HG03103 (cell line): ENCODE measurements around the gene CRHBP.
"Not testable (repeated sequence)": the region's sequence is repeated elsewhere in the genome, so short reads cannot be mapped to it uniquely, and the experiment has no call there.

ENCODE experiments used
- ATAC-seq: cut with Tn5 transposase; IDR thresholded peaks from one replicate; pipeline ENCODE4 v1.9.1; 2021; ENCODE audit warnings: low read depth; ENCODE audit not compliant: unreplicated experiment

The CRHBP gene

GRCh38 chr5:76956033-76956432 is 3.2 kb downstream of the CRHBP start:
- no peak for ATAC-seq

GRCh38 chr5:76958991-76959767 is 6.3 kb downstream of the CRHBP start:
- ATAC-seq = no peak

- ATAC-seq = no peak
These were observed 7.3 kb downstream of the CRHBP start for GRCh38 chr5:76960004-76960625.

GRCh38 chr5:76964060-76964459 is 11.2 kb downstream of the CRHBP start:
- ATAC-seq = no peak

- ATAC-seq = no peak
These were observed 18.7 kb downstream of the CRHBP start for GRCh38 chr5:76971511-76971910.

GRCh38 chr5:76972689-76973088 is 19.8 kb downstream of the CRHBP start:
- ATAC-seq = no peak

GRCh38 chr5:76974785-76975184 is 21.9 kb downstream of the CRHBP start:
- no peak for ATAC-seq

- no peak for ATAC-seq
These were observed 26.0 kb downstream of the CRHBP start for GRCh38 chr5:76978869-76979268.

- ATAC-seq = no peak
These were observed 27.8 kb downstream of the CRHBP start for GRCh38 chr5:76980518-76981144.

- no peak for ATAC-seq
These were observed 29.6 kb downstream of the CRHBP start for GRCh38 chr5:76982450-76982849.

GRCh38 chr5:76983468-76983867 is 30.6 kb downstream of the CRHBP start:
- ATAC-seq = no peak

- no peak for ATAC-seq
These were observed 34.1 kb downstream of the CRHBP start for GRCh38 chr5:76986825-76987526.

- no peak for ATAC-seq
These were observed 38.1 kb downstream of the CRHBP start for GRCh38 chr5:76990899-76991459.

- not testable (repeated sequence) for ATAC-seq
These were observed 40.6 kb downstream of the CRHBP start for GRCh38 chr5:76993436-76993835.

- no peak for ATAC-seq
These were observed 41.5 kb downstream of the CRHBP start for GRCh38 chr5:76994337-76994736.

GRCh38 chr5:76998251-76998650 is 45.4 kb downstream of the CRHBP start:
- not testable (repeated sequence) for ATAC-seq

- ATAC-seq = no peak
These were observed 46.6 kb downstream of the CRHBP start for GRCh38 chr5:76999451-76999850.

- no peak for ATAC-seq
These were observed 50.4 kb downstream of the CRHBP start for GRCh38 chr5:77003246-77003645.

GRCh38 chr5:77006124-77006523 is 53.3 kb downstream of the CRHBP start:
- no peak for ATAC-seq

GRCh38 chr5:77008413-77008812 is 55.6 kb downstream of the CRHBP start:
- no peak for ATAC-seq

GRCh38 chr5:77010243-77010642 is 57.4 kb downstream of the CRHBP start:
- ATAC-seq = no peak
